K562 (cell line): Measurements from ENCODE around the gene DNAJC6.

Source experiments
- RAD21 ChIP-seq, 2 experiments: fragments of 250-450 bp in 1 of 2; fragments of 450-650 bp in 1 of 2; sonication (Bioruptor Pico) in 1 of 2; formaldehyde crosslinking in 1 of 2; IDR thresholded peaks in 1 of 2; conservative IDR thresholded peaks in 1 of 2; 2 replicates each; pipeline versions ENCODE4 v1.4.0 to v1.8.0; 2020 to 2022; ENCODE audit warnings: mild to moderate bottlenecking in 2 of 2, moderate library complexity in 1 of 2
- ZBTB8A ChIP-seq: fragments of 450-650 bp; IDR thresholded peaks from 2 replicates; pipeline ENCODE4 v1.6.1; 2018; ENCODE audit warnings: mild to moderate bottlenecking, moderate library complexity; ENCODE audit not compliant: partially characterized antibody
- TF ChIP-seq, protein P1 (sequence below): sonication (generic); formaldehyde crosslinking; IDR thresholded peaks from 2 replicates; pipeline ENCODE4 v1.5.0; 2020; ENCODE audit warnings: missing genetic modification reagents
- TF ChIP-seq, protein P2 (sequence below), 3 experiments: fragments of 200-800 bp in 1 of 3; fragments of 250-450 bp in 1 of 3; fragments of 450-650 bp in 1 of 3; sonication (Bioruptor Pico) in 1 of 3; sonication (Bioruptor generic) in 1 of 3; formaldehyde crosslinking in 1 of 3; IDR thresholded peaks; 2 replicates each; pipeline versions ENCODE4 v1.6.1 to v1.8.0; 2016 to 2022; ENCODE audit warnings: mild to moderate bottlenecking in 2 of 3, missing genetic modification characterization in 2 of 3, missing compliant biosample characterization in 1 of 3, moderate library complexity in 1 of 3
- TF ChIP-seq, protein P3 (sequence below): fragments of 450-650 bp; IDR thresholded peaks from 2 replicates; pipeline ENCODE4 v1.7.0; 2016; ENCODE audit warnings: borderline replicate concordance

DNA sequence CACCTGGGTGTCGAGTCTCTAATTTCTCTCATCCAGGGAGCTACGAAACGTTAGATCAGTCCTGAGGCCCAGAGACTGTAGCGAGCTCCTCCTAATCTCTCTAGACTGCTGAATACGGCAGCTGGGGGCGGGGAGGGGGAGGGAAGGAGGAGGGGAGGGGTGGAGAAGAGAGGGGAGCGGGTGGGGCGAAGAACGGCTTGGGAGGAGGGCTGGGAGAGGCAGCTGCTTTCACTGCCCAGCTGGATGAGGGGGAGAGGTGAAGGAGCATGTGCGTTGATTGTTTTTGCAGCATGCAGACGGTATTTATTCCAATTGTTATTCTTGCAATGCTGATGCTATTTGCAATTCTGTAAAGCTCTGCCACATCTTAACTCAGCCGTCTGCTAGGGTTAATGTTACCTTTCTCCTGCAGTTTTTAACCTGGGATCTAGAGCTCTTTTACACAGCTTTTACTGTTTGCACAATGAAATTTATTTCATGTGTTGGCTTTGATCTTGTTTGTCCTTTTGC is 790 bp downstream of the DNAJC6 start:
- no peak for TF ChIP-seq RAD21 (CRISPR knock-in tag; conservative IDR thresholded peaks at IDR 0.05 in 1 of 2, IDR thresholded peaks at IDR 0.05 in 1 of 2)
- TF ChIP-seq, protein P1, sequence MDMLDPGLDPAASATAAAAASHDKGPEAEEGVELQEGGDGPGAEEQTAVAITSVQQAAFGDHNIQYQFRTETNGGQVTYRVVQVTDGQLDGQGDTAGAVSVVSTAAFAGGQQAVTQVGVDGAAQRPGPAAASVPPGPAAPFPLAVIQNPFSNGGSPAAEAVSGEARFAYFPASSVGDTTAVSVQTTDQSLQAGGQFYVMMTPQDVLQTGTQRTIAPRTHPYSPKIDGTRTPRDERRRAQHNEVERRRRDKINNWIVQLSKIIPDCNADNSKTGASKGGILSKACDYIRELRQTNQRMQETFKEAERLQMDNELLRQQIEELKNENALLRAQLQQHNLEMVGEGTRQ (CRISPR knock-in tag), result no peak
- TF ChIP-seq, protein P2, sequence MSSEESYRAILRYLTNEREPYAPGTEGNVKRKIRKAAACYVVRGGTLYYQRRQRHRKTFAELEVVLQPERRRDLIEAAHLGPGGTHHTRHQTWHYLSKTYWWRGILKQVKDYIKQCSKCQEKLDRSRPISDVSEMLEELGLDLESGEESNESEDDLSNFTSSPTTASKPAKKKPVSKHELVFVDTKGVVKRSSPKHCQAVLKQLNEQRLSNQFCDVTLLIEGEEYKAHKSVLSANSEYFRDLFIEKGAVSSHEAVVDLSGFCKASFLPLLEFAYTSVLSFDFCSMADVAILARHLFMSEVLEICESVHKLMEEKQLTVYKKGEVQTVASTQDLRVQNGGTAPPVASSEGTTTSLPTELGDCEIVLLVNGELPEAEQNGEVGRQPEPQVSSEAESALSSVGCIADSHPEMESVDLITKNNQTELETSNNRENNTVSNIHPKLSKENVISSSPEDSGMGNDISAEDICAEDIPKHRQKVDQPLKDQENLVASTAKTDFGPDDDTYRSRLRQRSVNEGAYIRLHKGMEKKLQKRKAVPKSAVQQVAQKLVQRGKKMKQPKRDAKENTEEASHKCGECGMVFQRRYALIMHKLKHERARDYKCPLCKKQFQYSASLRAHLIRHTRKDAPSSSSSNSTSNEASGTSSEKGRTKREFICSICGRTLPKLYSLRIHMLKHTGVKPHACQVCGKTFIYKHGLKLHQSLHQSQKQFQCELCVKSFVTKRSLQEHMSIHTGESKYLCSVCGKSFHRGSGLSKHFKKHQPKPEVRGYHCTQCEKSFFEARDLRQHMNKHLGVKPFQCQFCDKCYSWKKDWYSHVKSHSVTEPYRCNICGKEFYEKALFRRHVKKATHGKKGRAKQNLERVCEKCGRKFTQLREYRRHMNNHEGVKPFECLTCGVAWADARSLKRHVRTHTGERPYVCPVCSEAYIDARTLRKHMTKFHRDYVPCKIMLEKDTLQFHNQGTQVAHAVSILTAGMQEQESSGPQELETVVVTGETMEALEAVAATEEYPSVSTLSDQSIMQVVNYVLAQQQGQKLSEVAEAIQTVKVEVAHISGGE (CRISPR knock-in tag; IDR thresholded peaks at IDR 0.05), result no peak
- no peak for TF ChIP-seq ZBTB8A
- TF ChIP-seq, protein P3, sequence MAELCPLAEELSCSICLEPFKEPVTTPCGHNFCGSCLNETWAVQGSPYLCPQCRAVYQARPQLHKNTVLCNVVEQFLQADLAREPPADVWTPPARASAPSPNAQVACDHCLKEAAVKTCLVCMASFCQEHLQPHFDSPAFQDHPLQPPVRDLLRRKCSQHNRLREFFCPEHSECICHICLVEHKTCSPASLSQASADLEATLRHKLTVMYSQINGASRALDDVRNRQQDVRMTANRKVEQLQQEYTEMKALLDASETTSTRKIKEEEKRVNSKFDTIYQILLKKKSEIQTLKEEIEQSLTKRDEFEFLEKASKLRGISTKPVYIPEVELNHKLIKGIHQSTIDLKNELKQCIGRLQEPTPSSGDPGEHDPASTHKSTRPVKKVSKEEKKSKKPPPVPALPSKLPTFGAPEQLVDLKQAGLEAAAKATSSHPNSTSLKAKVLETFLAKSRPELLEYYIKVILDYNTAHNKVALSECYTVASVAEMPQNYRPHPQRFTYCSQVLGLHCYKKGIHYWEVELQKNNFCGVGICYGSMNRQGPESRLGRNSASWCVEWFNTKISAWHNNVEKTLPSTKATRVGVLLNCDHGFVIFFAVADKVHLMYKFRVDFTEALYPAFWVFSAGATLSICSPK, result no peak
